Body of pancreas (tissue), 4 donors: ENCODE measurements around the gene CCDC83.
"Not testable (repeated sequence)": the region's sequence is repeated elsewhere in the genome, so short reads cannot be mapped to it uniquely, and the experiment has no call there.

Experiments used
- POLR2A ChIP-seq, 3 donors: fragments of 450-650 bp; IDR thresholded peaks; one replicate each; pipeline ENCODE4 v1.6.1; 2016; ENCODE audit warnings: antibody characterized with exemption in 3 of 3, mild to moderate bottlenecking in 2 of 3
- TF ChIP-seq, protein P1 (sequence below), 7 experiments: fragments of 450-650 bp in 4 of 7; fragments of 200-600 bp in 3 of 7; sonication (generic) in 3 of 7; IDR thresholded peaks; one replicate each; pipeline ENCODE4 v1.5.1; 2016 to 2019; ENCODE audit warnings: antibody characterized with exemption in 7 of 7

DNA sequence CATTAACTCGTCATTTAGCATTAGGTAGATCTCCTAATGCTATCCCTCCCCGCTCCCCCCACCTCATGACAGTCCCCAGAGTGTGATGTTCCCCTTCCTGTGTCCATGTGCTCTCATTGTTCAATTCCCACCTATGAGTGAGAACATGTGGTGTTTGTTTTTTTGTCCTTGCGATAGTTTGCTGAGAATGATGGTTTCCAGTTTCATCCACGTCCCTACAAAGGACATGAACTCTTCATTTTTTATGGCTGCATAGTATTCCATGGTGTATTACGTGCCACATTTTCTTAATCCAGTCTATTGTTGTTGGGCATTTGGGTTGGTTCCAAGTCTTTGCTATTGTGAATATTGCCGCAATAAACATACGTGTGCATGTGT, 96.9 kb downstream of the CCDC83 start:
- TF ChIP-seq, protein P1, sequence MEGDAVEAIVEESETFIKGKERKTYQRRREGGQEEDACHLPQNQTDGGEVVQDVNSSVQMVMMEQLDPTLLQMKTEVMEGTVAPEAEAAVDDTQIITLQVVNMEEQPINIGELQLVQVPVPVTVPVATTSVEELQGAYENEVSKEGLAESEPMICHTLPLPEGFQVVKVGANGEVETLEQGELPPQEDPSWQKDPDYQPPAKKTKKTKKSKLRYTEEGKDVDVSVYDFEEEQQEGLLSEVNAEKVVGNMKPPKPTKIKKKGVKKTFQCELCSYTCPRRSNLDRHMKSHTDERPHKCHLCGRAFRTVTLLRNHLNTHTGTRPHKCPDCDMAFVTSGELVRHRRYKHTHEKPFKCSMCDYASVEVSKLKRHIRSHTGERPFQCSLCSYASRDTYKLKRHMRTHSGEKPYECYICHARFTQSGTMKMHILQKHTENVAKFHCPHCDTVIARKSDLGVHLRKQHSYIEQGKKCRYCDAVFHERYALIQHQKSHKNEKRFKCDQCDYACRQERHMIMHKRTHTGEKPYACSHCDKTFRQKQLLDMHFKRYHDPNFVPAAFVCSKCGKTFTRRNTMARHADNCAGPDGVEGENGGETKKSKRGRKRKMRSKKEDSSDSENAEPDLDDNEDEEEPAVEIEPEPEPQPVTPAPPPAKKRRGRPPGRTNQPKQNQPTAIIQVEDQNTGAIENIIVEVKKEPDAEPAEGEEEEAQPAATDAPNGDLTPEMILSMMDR (IDR thresholded peaks at IDR 0.05): not testable (repeated sequence)
- not testable (repeated sequence) for TF ChIP-seq POLR2A (IDR thresholded peaks at IDR 0.05)
